Stomach (tissue), 4 donors: ENCODE results near the gene PPFIA1.

Experiments used
- CTCF ChIP-seq, 7 experiments: fragments of 450-650 bp in 4 of 7; fragments of 200-600 bp in 3 of 7; sonication (generic) in 3 of 7; IDR thresholded peaks; one replicate each; pipeline ENCODE4 v1.5.1; 2016 to 2019; ENCODE audit warnings: antibody characterized with exemption in 7 of 7, control low read depth in 2 of 7, mild to moderate bottlenecking in 1 of 7
- EP300 ChIP-seq: sonication (generic); formaldehyde crosslinking; IDR thresholded peaks from one replicate; pipeline ENCODE4 v1.6.1; 2017; ENCODE audit warnings: antibody characterized with exemption
- POLR2A ChIP-seq, 4 donors: fragments of 450-650 bp; IDR thresholded peaks; one replicate each; pipeline ENCODE4 v1.6.1; 2016; ENCODE audit warnings: antibody characterized with exemption in 4 of 4, control low read depth in 2 of 4, mild to moderate bottlenecking in 1 of 4, moderate library complexity in 1 of 4
- POLR2AphosphoS5 ChIP-seq, 3 donors: sonication (generic); formaldehyde crosslinking; IDR thresholded peaks; one replicate each; pipeline ENCODE4 v1.6.1; 2016; ENCODE audit warnings: antibody characterized with exemption in 3 of 3

- TF ChIP-seq CTCF (IDR thresholded peaks at IDR 0.05) (no peak), POLR2A (IDR thresholded peaks at IDR 0.05) (no peak), POLR2AphosphoS5 (IDR thresholded peaks at IDR 0.05) (no peak), EP300 (no peak)
These were observed 7.5 kb upstream of the PPFIA1 start for GRCh38 chr11:70262951-70263350.
